ENCODE measurements around the gene ZFR.

DNA sequence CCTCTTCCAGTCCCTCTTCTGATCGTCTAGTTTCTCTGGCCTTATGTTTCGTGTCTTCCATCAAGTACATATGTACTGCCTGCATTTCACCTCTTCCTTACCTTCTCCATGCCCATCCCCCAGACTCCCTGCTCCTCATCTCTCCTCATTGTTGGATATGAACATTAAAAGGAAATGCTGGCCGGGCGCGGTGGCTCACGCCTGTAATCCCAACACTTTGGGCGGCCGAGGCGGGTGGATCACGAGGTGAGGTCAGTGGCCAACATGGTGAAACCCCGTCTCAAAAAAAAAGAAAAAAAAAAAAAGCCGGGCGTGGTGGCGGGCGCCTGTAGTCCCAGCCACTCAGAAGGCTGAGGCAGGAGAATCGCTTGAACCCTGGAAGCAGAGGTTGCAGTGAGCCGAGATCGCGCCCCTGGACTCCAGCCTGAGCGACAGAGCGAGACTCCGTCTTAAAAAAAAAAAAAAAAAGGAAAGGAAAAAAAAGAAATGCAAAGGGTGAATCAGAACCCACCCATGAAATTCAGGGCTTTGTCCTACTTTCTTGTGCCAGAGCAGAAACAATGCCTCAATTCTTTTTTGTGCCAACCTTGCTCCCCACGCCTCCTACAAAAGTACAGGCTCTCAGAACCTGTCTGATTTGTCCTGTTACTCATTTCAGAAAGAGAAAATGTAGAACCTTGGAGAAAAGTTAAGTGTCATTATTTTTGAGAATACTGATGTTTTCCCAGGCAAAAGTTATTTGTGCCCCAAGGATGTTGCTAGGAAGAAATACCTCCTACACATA is 1.5 kb upstream of the ZFR start:
- TF ChIP-seq, protein P1, sequence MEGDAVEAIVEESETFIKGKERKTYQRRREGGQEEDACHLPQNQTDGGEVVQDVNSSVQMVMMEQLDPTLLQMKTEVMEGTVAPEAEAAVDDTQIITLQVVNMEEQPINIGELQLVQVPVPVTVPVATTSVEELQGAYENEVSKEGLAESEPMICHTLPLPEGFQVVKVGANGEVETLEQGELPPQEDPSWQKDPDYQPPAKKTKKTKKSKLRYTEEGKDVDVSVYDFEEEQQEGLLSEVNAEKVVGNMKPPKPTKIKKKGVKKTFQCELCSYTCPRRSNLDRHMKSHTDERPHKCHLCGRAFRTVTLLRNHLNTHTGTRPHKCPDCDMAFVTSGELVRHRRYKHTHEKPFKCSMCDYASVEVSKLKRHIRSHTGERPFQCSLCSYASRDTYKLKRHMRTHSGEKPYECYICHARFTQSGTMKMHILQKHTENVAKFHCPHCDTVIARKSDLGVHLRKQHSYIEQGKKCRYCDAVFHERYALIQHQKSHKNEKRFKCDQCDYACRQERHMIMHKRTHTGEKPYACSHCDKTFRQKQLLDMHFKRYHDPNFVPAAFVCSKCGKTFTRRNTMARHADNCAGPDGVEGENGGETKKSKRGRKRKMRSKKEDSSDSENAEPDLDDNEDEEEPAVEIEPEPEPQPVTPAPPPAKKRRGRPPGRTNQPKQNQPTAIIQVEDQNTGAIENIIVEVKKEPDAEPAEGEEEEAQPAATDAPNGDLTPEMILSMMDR (IDR thresholded peaks at IDR 0.05; ENCODE audit: poor library complexity): no peak
- TF ChIP-seq EZH2 (IDR thresholded peaks at IDR 0.05; ENCODE audit: borderline replicate concordance) (no peak), EZH2phosphoT487 (IDR thresholded peaks at IDR 0.05; ENCODE audit: low read depth, severe bottlenecking, unreplicated experiment) (no peak)
